Esophagus muscularis mucosa (tissue), 4 donors: Measurements from ENCODE around the gene SFXN5. TPM values are rescaled to one million over a fixed set of nuclear protein-coding genes. Genes with fewer than 3 reads are reported as not detected.

ENCODE experiments used
- DNase-seq: peaks from one replicate; pipeline ENCODE4 v3.0.0-alpha.2; 2017; ENCODE audit errors: extremely low spot score
- H3K27ac ChIP-seq, 4 donors: fragments of 200-600 bp; sonication (generic); replicated peaks in 1 of 4; 1 replicate in 3 of 4; 2 replicates in 1 of 4; pipeline ENCODE4 v1.5.1; 2016 to 2019; ENCODE audit warnings: mild to moderate bottlenecking in 1 of 4
- H3K27me3 ChIP-seq, 4 donors: fragments of 200-600 bp; sonication (generic); one replicate each; pipeline versions ENCODE4 v1.5.1 to v1.6.0; 2016 to 2019
- H3K36me3 ChIP-seq, 4 donors: fragments of 200-600 bp; sonication (generic); one replicate each; pipeline ENCODE4 v1.5.1; 2016 to 2019
- H3K4me1 ChIP-seq, 4 donors: fragments of 200-600 bp; sonication (generic); one replicate each; pipeline ENCODE4 v1.5.1; 2016 to 2019
- H3K4me3 ChIP-seq, 4 donors: fragments of 200-600 bp; sonication (generic); 1 replicate in 2 of 4; 2 replicates in 2 of 4; pipeline ENCODE4 v1.5.1; 2016 to 2019; ENCODE audit warnings: mild to moderate bottlenecking in 4 of 4, moderate library complexity in 1 of 4
- H3K9me3 ChIP-seq, 4 donors: fragments of 200-600 bp; sonication (generic); 1 replicate in 3 of 4; 2 replicates in 1 of 4; pipeline ENCODE4 v1.5.1; 2016 to 2019
- CTCF ChIP-seq, 3 experiments: fragments of 200-600 bp in 2 of 3; fragments of 450-650 bp in 1 of 3; sonication (generic) in 2 of 3; IDR thresholded peaks; one replicate each; pipeline ENCODE4 v1.5.1; 2017 to 2019; ENCODE audit warnings: antibody characterized with exemption in 3 of 3, mild to moderate bottlenecking in 2 of 3, moderate library complexity in 1 of 3
- EP300 ChIP-seq: sonication (generic); formaldehyde crosslinking; IDR thresholded peaks from one replicate; pipeline ENCODE4 v1.6.1; 2017; ENCODE audit warnings: antibody characterized with exemption
- POLR2A ChIP-seq: fragments of 450-650 bp; IDR thresholded peaks from one replicate; pipeline ENCODE4 v1.6.1; 2017; ENCODE audit warnings: antibody characterized with exemption, moderate library complexity, mild to moderate bottlenecking, low read depth
- POLR2AphosphoS5 ChIP-seq, 2 donors: sonication (generic); formaldehyde crosslinking; IDR thresholded peaks; one replicate each; pipeline ENCODE4 v1.6.1; 2017; ENCODE audit warnings: antibody characterized with exemption in 2 of 2
- WGBS: methylation state at CpG from one replicate; pipeline ENCODE4 v1.1.5; 2018; 5-methylcytosine and 5-hydroxymethylcytosine counted together
- intact Hi-C: fragments of 100-400 bp; cut with DNase I; formaldehyde crosslinking; loops from one replicate; pipeline ENCODE4 v1.15.1; 2023
- total RNA-seq, 4 donors: library from RNA; depleted of rRNA; stranded (reverse); fragments of >200 nt; gene quantifications; one replicate each; pipeline versions ENCODE4 v1.1.0 to v1.2.1, GENCODE V29; 2016

The SFXN5 gene
- total RNA-seq, 4 donors from 2014 or later: 5.8 to 10.0 (median 6.8) TPM

GRCh38 chr2:73009177-73009839 lies 62.2 kb downstream of the SFXN5 start:
- WGBS: 93% methylated on average over 3 of the region's 7 CpGs
- no peak overlapping the region for H3K27ac ChIP-seq
- DNase-seq: no peak
- H3K4me1 ChIP-seq: no peaks in the 10 kb centered on the region
- H3K4me3 ChIP-seq: no peak overlapping the region
- TF ChIP-seq POLR2A (no peak), EP300 (no peak), CTCF (IDR thresholded peaks at IDR 0.05) (no peak), POLR2AphosphoS5 (IDR thresholded peaks at IDR 0.05) (no peak)
- intact Hi-C loops: no loop called here
- H3K36me3 ChIP-seq: peaks cover 0 to 26% (median 12%) of the 10 kb centered on the region in 4 donors
- H3K27me3 ChIP-seq: no peaks in the 10 kb centered on the region
- no peaks in the 10 kb centered on the region for H3K9me3 ChIP-seq

- no peaks in the 10 kb centered on the region for H3K9me3 ChIP-seq
- peaks cover 0 to 26% (median 12%) of the 10 kb centered on the region in 4 donors for H3K36me3 ChIP-seq
- intact Hi-C loops: no loop called here
- no peak for DNase-seq
- H3K4me1 ChIP-seq: no peaks in the 10 kb centered on the region
- no peak overlapping the region for H3K4me3 ChIP-seq
- H3K27ac ChIP-seq: no peak overlapping the region
- TF ChIP-seq CTCF (IDR thresholded peaks at IDR 0.05) (no peak), EP300 (no peak), POLR2AphosphoS5 (IDR thresholded peaks at IDR 0.05) (no peak), POLR2A (no peak)
- 95% methylated on average over 9 of the region's 9 CpGs for WGBS
- no peaks in the 10 kb centered on the region for H3K27me3 ChIP-seq
These were observed 62.8 kb downstream of the SFXN5 start for GRCh38 chr2:73008766-73009135.

- H3K9me3 ChIP-seq: no peaks in the 10 kb centered on the region
- no peaks in the 10 kb centered on the region for H3K27me3 ChIP-seq
- H3K4me3 ChIP-seq: no peak overlapping the region
- WGBS: 93% methylated on average over 21 of the region's 21 CpGs
- intact Hi-C loops: no loop called here
- peaks cover 0 to 26% (median 12%) of the 10 kb centered on the region in 4 donors for H3K36me3 ChIP-seq
- H3K4me1 ChIP-seq: no peaks in the 10 kb centered on the region
- no peak overlapping the region for H3K27ac ChIP-seq
- no peak for DNase-seq
- TF ChIP-seq EP300: no peak
- TF ChIP-seq CTCF (IDR thresholded peaks at IDR 0.05): no peak
- TF ChIP-seq POLR2AphosphoS5 (IDR thresholded peaks at IDR 0.05): no peak
- no peak for TF ChIP-seq POLR2A
These were observed 63.3 kb downstream of the SFXN5 start for GRCh38 chr2:73007991-73008765.

GRCh38 chr2:73006969-73007710 lies 64.4 kb downstream of the SFXN5 start:
- H3K27me3 ChIP-seq: no peaks in the 10 kb centered on the region
- intact Hi-C loops: no loop called here
- H3K36me3 ChIP-seq: peaks cover 0 to 26% (median 12%) of the 10 kb centered on the region in 4 donors
- TF ChIP-seq EP300 (no peak), POLR2AphosphoS5 (IDR thresholded peaks at IDR 0.05) (no peak)
- no peak overlapping the region for H3K4me3 ChIP-seq
- no peak overlapping the region for H3K27ac ChIP-seq
- no peaks in the 10 kb centered on the region for H3K9me3 ChIP-seq
- H3K4me1 ChIP-seq: no peaks in the 10 kb centered on the region
- no peak for DNase-seq
- WGBS: 84% methylated on average over 14 of the region's 14 CpGs
